ENCODE results near the gene KLRF1.

DNA sequence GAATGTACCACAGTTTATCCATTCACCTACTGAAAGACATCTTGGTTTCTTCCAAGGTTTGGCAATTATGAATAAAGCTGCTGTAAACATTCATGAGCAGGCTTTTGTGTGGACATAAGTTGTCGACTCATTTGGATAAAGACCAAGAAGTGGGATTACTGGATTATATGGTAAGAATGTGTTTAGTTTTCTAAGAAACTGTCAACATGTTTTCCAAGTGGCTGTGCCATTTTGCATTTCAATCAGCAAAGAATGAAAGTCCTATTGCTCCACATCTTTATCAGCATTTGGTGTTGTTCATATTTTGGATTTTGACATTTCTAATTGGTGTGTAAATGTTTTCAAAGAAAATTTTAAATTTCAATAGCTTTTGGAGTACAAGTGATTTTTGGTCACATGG, 27.3 kb upstream of the KLRF1 start:
- TF ChIP-seq, protein P1, sequence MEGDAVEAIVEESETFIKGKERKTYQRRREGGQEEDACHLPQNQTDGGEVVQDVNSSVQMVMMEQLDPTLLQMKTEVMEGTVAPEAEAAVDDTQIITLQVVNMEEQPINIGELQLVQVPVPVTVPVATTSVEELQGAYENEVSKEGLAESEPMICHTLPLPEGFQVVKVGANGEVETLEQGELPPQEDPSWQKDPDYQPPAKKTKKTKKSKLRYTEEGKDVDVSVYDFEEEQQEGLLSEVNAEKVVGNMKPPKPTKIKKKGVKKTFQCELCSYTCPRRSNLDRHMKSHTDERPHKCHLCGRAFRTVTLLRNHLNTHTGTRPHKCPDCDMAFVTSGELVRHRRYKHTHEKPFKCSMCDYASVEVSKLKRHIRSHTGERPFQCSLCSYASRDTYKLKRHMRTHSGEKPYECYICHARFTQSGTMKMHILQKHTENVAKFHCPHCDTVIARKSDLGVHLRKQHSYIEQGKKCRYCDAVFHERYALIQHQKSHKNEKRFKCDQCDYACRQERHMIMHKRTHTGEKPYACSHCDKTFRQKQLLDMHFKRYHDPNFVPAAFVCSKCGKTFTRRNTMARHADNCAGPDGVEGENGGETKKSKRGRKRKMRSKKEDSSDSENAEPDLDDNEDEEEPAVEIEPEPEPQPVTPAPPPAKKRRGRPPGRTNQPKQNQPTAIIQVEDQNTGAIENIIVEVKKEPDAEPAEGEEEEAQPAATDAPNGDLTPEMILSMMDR (IDR thresholded peaks at IDR 0.05; ENCODE audit: low read depth, low read length), result no peak
- no peak for TF ChIP-seq EZH2phosphoT487 (IDR thresholded peaks at IDR 0.05; ENCODE audit: low read depth)
